ENCODE data around the gene MRFAP1. TPM values are rescaled to one million over a fixed set of nuclear protein-coding genes. Genes with fewer than 3 reads are reported as not detected.

Gene MRFAP1
- total RNA-seq, 2 experiments from 2014 or later, result 172 to 181 TPM

DNA sequence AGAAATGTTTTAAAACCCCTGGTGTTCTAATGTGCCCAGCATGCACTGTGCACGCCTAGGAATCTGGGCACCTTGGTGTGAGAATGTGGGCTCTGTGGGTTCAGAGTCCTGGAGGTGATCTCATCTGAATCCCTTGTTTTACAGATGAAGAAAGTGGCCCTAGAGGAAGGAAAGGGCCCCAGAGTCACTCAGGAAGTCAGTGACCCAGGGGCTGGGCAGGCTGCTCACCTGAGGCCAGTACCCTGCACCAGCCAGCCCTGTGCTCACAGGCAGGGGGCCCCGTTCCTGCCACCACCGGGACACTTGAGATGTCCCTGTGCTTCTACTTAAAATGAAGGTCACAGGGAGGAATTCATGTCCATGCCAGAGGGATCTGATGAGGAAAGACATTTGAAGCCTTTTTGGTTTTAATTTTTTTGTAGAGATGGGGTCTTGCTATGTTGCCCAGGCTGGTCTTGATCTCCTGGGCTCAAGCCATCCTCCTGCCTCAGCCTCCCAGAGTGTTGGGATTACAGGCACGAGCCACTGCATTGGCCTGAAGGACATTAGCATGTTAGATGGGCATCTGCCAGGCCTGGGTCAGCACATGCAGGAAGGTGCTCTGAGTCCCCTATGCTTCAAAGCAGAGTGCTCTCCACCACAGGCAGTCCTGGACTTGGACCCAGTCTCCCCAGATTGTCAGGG, 45.8 kb downstream of the MRFAP1 start:
- H3K36me3 ChIP-seq (ENCODE audit: insufficient read depth, low read length), result peaks cover 2% of the 10 kb centered on the region
- TF ChIP-seq, protein P1, sequence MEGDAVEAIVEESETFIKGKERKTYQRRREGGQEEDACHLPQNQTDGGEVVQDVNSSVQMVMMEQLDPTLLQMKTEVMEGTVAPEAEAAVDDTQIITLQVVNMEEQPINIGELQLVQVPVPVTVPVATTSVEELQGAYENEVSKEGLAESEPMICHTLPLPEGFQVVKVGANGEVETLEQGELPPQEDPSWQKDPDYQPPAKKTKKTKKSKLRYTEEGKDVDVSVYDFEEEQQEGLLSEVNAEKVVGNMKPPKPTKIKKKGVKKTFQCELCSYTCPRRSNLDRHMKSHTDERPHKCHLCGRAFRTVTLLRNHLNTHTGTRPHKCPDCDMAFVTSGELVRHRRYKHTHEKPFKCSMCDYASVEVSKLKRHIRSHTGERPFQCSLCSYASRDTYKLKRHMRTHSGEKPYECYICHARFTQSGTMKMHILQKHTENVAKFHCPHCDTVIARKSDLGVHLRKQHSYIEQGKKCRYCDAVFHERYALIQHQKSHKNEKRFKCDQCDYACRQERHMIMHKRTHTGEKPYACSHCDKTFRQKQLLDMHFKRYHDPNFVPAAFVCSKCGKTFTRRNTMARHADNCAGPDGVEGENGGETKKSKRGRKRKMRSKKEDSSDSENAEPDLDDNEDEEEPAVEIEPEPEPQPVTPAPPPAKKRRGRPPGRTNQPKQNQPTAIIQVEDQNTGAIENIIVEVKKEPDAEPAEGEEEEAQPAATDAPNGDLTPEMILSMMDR (IDR thresholded peaks at IDR 0.05), result no peak
- H3K27ac ChIP-seq (ENCODE audit: low read depth in 1 of 2, low read length in 2 of 2), result no peak overlapping the region
- Mint-ChIP-seq H3K4me1 (ENCODE audit: low read depth) (peaks cover 51% of the 10 kb centered on the region), H3K27me3 (no peaks in the 10 kb centered on the region), H3K9me3 (no peaks in the 10 kb centered on the region), H3K36me3 (ENCODE audit: low read depth) (peaks cover 3% of the 10 kb centered on the region), H3K4me3 (no peak overlapping the region), H3K27ac (peak overlapping the region; percentile 91)
- ChIA-PET POLR2A (interaction anchor here (1.0 to 3.1 kb wide), 5 partner anchors 11 to 45 kb away, joined by 3 to 16 read pairs (median 7); partner anchors contain the start of genes MRFAP1 and MRFAP1L1), CTCF (interaction anchor here (5.2 kb wide), 1 partner anchor 11 kb away, joined by 39 read pairs; a partner anchor contains a TSS)
- intact Hi-C loops (cut with DNase I, micrococcal nuclease), result no loop called here
- H3K4me1 ChIP-seq (ENCODE audit: insufficient read depth, low read length), result peaks cover 67% of the 10 kb centered on the region
- H3K27me3 ChIP-seq (ENCODE audit: control insufficient read depth in 1 of 2, insufficient read depth in 2 of 2, low read length in 2 of 2), result no peaks in the 10 kb centered on the region
- no peak for DNase-seq
- no peak for ATAC-seq (ENCODE audit: poor library complexity)
- H3K4me3 ChIP-seq (ENCODE audit: low read length), result no peak overlapping the region
- H3K9me3 ChIP-seq (ENCODE audit: control insufficient read depth in 1 of 2, insufficient read depth in 1 of 2, low read length in 2 of 2), result peaks cover 0 to under 1% of the 10 kb centered on the region in 2 experiments

DNA sequence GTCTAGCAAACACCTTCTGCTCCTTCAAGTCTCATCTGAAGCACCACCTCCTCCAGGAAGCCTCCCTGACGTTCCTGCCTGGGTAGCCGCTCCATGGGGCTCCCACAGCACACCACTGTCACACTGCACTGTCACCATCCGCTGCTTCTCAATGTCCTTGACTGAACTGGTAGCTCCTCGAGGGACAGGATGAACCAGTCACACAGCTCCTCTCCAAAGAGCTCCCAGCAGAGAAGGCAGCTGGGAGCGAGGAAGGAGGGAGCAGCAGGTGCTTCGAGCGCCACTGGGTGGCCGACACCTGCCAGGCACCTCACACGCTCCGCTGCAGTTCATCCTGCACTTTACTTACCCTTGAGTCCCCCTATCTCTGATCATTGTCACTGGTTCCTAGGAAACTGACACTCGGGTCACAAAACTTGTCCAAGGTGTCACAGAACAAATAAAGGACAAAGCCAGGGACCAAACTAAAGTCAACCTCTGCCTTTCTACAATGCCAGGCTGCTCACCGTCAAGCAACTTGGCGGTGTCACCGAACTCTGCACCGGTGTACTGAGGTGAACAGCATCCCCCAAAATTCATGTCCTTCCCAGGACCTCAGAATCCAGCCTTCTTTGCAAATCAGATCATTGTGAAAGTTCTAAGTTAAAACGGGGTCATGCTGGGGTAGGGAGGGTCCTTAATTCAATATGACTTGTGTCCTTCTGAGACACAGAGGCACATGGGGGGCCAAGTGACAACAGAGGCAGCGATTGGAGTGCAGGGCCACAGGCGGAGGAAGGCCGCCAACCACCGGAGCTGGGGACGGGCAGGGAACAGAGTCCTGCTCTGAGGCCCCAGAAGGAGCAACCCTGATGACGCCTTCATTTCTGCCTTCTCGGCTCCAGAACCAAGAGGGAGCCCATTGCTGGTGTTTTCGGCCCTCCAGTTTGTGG, 47.7 kb downstream of the MRFAP1 start:
- Histone ChIP-seq H3K9me3 (ENCODE audit: control insufficient read depth in 1 of 2, insufficient read depth in 1 of 2, low read length in 2 of 2) (no peaks in the 10 kb centered on the region), H3K36me3 (ENCODE audit: insufficient read depth, low read length) (peaks cover 2% of the 10 kb centered on the region), H3K4me1 (ENCODE audit: insufficient read depth, low read length) (peaks cover 82% of the 10 kb centered on the region), H3K27ac (ENCODE audit: low read depth in 1 of 2, low read length in 2 of 2) (peak overlapping the region; percentile 34 to 82), H3K27me3 (ENCODE audit: control insufficient read depth in 1 of 2, insufficient read depth in 2 of 2, low read length in 2 of 2) (no peaks in the 10 kb centered on the region), H3K4me3 (ENCODE audit: low read length) (peak overlapping the region; percentile 58)
- Mint-ChIP-seq H3K9me3 (no peaks in the 10 kb centered on the region), H3K4me1 (ENCODE audit: low read depth) (peaks cover 63% of the 10 kb centered on the region), H3K27ac (peak overlapping the region; percentile 91), H3K27me3 (no peaks in the 10 kb centered on the region), H3K36me3 (ENCODE audit: low read depth) (peaks cover 3% of the 10 kb centered on the region), H3K4me3 (peak overlapping the region; percentile 89)
- DNase-seq (no peak), ATAC-seq (ENCODE audit: poor library complexity) (no peak)
- intact Hi-C loops (cut with DNase I, micrococcal nuclease), result loop anchor here in 1 of 2 experiments (2.0 kb wide), 1 partner anchor 13 kb away; a partner anchor contains a TSS
- CTCF ChIA-PET, result interaction anchor here (1.2 to 5.2 kb wide), 4 partner anchors 11 to 32 kb away, joined by 3 to 39 read pairs (median 5); a partner anchor contains a TSS
- TF ChIP-seq, protein P1 (IDR thresholded peaks at IDR 0.05), result no peak
- POLR2A ChIA-PET, result interaction anchor here (1.0 to 4.9 kb wide), 8 partner anchors 8 to 47 kb away, joined by 3 to 163 read pairs (median 11); partner anchors contain the start of genes BLOC1S4, MRFAP1 and MRFAP1L1

DNA sequence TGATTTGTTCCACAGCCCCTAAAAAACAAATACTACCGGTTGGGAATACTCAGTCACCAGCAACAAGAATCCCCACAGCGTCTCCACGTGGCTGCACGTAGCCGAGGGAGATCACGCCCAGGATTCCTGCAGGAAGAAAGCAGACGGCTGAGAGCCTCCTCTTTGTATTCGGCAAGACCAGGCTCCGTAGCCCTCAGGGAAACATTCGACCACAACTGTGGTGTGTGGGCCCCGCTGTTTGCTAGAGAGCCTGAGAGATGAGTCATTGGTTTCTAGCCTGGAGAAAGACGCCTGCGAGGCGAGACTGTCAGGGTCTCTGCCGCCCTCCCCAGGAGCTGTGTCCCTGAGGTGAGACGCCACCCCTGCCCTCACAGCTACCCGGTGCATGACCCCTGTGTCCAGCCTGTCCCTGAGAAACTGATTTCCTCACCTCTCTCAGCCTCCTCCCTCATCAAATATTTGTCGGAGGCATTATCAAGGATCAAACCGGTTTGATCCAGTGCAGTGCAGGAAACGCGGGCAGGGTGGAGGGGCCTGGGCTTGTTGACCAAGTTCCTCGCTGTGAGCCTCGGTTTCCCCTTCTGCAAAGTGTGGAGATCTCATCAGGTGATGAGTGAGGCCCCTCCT, 48.5 kb downstream of the MRFAP1 start:
- Mint-ChIP-seq H3K36me3 (ENCODE audit: low read depth) (peaks cover 3% of the 10 kb centered on the region), H3K4me3 (peak overlapping the region; percentile 89), H3K4me1 (ENCODE audit: low read depth) (peaks cover 71% of the 10 kb centered on the region), H3K27ac (peak overlapping the region; percentile 91), H3K9me3 (no peaks in the 10 kb centered on the region), H3K27me3 (no peaks in the 10 kb centered on the region)
- intact Hi-C loops (cut with DNase I, micrococcal nuclease), result loop anchor here in 1 of 2 experiments (2.0 kb wide), 1 partner anchor 14 kb away; a partner anchor contains a TSS
- H3K27me3 ChIP-seq (ENCODE audit: control insufficient read depth in 1 of 2, insufficient read depth in 2 of 2, low read length in 2 of 2), result no peaks in the 10 kb centered on the region
- peaks cover 90% of the 10 kb centered on the region for H3K4me1 ChIP-seq (ENCODE audit: insufficient read depth, low read length)
- no peaks in the 10 kb centered on the region for H3K9me3 ChIP-seq (ENCODE audit: control insufficient read depth in 1 of 2, insufficient read depth in 1 of 2, low read length in 2 of 2)
- CTCF ChIA-PET, result interaction anchor here (1.1 to 5.2 kb wide), 5 partner anchors 10 to 17 kb away, joined by 3 to 39 read pairs (median 4); a partner anchor contains a TSS
- peak overlapping the region; percentile 58 for H3K4me3 ChIP-seq (ENCODE audit: low read length)
- peak; percentile 48 to 85 (median 69) for DNase-seq
- peak overlapping the region; percentile 34 to 82 for H3K27ac ChIP-seq (ENCODE audit: low read depth in 1 of 2, low read length in 2 of 2)
- peak; percentile 75 for ATAC-seq (ENCODE audit: poor library complexity)
- TF ChIP-seq, protein P1 (IDR thresholded peaks at IDR 0.05), result no peak
- POLR2A ChIA-PET, result interaction anchor here (1.0 to 4.9 kb wide), 6 partner anchors 12 to 48 kb away, joined by 3 to 163 read pairs (median 34); partner anchors contain the start of genes BLOC1S4, MRFAP1 and MRFAP1L1
- peaks cover 2% of the 10 kb centered on the region for H3K36me3 ChIP-seq (ENCODE audit: insufficient read depth, low read length)

Measured in CD4-positive, alpha-beta T cell (primary cell).